ENCODE data around the gene TIE1.

The TIE1 gene

DNA sequence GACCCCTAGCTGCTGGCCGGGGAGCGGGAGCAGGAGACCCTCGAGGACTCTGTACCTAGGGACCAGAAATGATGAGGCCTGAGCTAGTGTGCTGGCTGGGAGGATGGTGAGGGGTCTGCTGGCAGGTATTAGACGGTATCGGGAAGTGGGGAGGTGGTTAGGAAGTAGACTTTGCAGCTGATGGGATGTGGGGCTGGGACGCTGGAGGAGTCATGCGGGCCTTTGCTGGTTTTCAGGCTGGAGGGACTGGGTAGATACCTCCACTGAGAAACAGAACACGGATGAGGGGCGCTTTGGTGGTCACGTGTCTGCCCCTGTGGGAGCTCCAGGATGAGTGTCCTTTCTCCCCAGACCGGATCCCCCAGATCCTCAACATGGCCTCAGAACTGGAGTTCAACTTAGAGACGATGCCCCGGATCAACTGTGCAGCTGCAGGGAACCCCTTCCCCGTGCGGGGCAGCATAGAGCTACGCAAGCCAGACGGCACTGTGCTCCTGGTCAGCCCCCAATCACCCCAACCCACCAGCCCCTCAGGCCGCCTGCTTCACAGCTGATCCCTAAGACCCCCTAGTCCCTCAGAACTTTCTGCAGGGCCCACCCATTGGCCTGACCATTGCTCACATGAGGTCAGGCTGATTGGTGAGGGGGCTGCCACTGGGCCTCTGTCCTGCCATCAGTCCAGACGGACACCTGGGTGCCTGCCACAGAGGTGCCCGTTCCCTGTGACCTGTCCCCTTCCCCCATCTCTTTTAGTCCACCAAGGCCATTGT lies 8.0 kb downstream of the TIE1 start:
- no peak overlapping the region for H3K4me3 ChIP-seq (ENCODE audit: low read depth, low read length)
- TF ChIP-seq POLR2A (IDR thresholded peaks at IDR 0.05; ENCODE audit: extremely low read depth, insufficient read length) = no peak
- TF ChIP-seq, protein P1, sequence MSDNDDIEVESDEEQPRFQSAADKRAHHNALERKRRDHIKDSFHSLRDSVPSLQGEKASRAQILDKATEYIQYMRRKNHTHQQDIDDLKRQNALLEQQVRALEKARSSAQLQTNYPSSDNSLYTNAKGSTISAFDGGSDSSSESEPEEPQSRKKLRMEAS (IDR thresholded peaks at IDR 0.05; ENCODE audit: low read depth, low read length) = no peak
- TF ChIP-seq, protein P2, sequence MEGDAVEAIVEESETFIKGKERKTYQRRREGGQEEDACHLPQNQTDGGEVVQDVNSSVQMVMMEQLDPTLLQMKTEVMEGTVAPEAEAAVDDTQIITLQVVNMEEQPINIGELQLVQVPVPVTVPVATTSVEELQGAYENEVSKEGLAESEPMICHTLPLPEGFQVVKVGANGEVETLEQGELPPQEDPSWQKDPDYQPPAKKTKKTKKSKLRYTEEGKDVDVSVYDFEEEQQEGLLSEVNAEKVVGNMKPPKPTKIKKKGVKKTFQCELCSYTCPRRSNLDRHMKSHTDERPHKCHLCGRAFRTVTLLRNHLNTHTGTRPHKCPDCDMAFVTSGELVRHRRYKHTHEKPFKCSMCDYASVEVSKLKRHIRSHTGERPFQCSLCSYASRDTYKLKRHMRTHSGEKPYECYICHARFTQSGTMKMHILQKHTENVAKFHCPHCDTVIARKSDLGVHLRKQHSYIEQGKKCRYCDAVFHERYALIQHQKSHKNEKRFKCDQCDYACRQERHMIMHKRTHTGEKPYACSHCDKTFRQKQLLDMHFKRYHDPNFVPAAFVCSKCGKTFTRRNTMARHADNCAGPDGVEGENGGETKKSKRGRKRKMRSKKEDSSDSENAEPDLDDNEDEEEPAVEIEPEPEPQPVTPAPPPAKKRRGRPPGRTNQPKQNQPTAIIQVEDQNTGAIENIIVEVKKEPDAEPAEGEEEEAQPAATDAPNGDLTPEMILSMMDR (IDR thresholded peaks at IDR 0.05; ENCODE audit: low read depth, low read length) = no peak
- no peak for TF ChIP-seq MYC (IDR thresholded peaks at IDR 0.05; ENCODE audit: low read depth, low read length)
- DNase-seq (ENCODE audit: low read depth) = no peak

DNA sequence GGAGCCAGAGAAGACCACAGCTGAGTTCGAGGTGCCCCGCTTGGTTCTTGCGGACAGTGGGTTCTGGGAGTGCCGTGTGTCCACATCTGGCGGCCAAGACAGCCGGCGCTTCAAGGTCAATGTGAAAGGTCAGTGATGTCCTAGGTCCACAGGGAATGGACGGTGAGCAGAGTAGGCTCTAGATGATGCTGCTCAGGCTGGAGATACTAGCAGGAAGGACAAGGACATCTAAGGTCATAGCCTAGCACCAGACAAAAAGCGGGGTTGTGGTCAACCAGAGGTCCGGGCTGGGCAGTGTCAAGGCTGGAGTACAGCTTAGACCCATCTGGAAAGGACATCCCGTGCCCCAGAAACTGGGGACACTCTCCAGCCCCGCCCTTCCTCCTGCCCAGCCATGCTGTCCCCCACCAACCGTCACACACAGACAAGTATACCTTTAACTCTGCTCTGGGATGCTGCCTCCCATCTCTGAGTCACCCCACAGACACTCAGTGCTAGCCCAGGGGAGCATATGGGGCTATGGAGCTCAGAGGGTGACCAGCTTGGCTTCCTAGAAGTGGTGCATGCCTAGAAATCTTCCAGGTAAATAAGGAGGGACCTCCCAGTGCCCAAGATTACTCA lies 8.7 kb downstream of the TIE1 start:
- TF ChIP-seq, protein P2 (IDR thresholded peaks at IDR 0.05; ENCODE audit: low read depth, low read length) = no peak
- no peak for TF ChIP-seq MYC (IDR thresholded peaks at IDR 0.05; ENCODE audit: low read depth, low read length)
- TF ChIP-seq, protein P1 (IDR thresholded peaks at IDR 0.05; ENCODE audit: low read depth, low read length) = no peak
- TF ChIP-seq POLR2A (IDR thresholded peaks at IDR 0.05; ENCODE audit: extremely low read depth, insufficient read length) = no peak
- no peak overlapping the region for H3K4me3 ChIP-seq (ENCODE audit: low read depth, low read length)
- no peak for DNase-seq (ENCODE audit: low read depth)

DNA sequence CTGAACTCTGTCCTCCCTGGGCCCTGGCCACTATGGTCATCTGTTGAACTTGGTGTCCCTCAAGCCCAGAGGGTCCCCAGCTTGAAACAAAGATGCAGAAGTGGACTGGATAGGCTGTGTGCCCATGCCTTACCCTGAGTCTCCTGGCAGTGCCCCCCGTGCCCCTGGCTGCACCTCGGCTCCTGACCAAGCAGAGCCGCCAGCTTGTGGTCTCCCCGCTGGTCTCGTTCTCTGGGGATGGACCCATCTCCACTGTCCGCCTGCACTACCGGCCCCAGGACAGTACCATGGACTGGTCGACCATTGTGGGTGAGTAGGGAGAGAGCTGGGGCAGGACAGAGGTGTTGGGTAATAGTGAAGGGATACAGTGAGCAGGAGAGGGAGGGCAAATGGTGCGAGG lies 10.7 kb downstream of the TIE1 start:
- TF ChIP-seq MYC (IDR thresholded peaks at IDR 0.05; ENCODE audit: low read depth, low read length) (no peak), POLR2A (IDR thresholded peaks at IDR 0.05; ENCODE audit: extremely low read depth, insufficient read length) (no peak)
- DNase-seq (ENCODE audit: low read depth) = no peak
- H3K4me3 ChIP-seq (ENCODE audit: low read depth, low read length) = no peak overlapping the region

DNA sequence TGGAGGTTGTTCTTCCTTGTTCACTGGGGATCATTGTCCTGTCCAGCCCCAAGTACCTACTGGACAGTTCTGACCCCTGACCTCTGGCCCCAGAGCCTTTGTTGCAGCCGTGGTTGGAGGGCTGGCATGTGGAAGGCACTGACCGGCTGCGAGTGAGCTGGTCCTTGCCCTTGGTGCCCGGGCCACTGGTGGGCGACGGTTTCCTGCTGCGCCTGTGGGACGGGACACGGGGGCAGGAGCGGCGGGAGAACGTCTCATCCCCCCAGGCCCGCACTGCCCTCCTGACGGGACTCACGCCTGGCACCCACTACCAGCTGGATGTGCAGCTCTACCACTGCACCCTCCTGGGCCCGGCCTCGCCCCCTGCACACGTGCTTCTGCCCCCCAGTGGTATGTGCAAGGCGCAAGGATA lies 11.4 kb downstream of the TIE1 start:
- no peak for DNase-seq (ENCODE audit: low read depth)
- TF ChIP-seq, protein P2 (IDR thresholded peaks at IDR 0.05; ENCODE audit: low read depth, low read length) = no peak
- TF ChIP-seq, protein P1 (IDR thresholded peaks at IDR 0.05; ENCODE audit: low read depth, low read length) = no peak
- TF ChIP-seq MYC (IDR thresholded peaks at IDR 0.05; ENCODE audit: low read depth, low read length) = no peak
- no peak for TF ChIP-seq POLR2A (IDR thresholded peaks at IDR 0.05; ENCODE audit: extremely low read depth, insufficient read length)
- H3K4me3 ChIP-seq (ENCODE audit: low read depth, low read length) = no peak overlapping the region

DNA sequence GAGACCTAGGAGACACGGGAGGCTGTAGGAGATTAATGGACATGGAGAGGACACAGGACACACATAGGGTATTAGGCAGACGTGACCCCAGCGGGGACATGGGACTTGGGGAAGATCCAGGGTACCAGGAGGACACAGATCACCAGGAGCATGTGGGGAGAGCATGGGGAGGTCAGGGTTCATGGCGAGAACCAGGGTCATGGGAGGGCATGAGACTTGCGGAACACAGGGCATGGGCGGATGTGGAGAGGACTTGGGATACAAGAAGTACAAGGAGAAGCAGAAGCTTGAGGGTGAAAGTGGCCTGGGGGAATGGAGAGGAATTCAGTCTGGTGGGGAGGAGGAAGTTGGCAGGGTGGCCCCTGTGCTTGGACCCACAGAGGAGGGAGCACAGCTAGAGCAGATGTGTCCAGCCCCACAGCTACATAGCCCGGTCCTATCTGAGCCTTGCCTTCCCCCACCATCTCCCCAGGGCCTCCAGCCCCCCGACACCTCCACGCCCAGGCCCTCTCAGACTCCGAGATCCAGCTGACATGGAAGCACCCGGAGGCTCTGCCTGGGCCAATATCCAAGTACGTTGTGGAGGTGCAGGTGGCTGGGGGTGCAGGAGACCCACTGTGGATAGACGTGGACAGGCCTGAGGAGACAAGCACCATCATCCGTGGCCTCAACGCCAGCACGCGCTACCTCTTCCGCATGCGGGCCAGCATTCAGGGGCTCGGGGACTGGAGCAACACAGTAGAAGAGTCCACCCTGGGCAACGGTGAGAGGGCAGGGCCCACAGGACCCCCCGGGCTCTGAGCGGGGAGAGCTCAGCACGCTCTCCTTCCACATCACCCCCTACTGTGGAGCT lies 12.1 kb downstream of the TIE1 start:
- no peak overlapping the region for H3K4me3 ChIP-seq (ENCODE audit: low read depth, low read length)
- no peak for DNase-seq (ENCODE audit: low read depth)
- TF ChIP-seq, protein P1 (IDR thresholded peaks at IDR 0.05; ENCODE audit: low read depth, low read length) = no peak
- TF ChIP-seq, protein P2 (IDR thresholded peaks at IDR 0.05; ENCODE audit: low read depth, low read length) = no peak
- TF ChIP-seq MYC (IDR thresholded peaks at IDR 0.05; ENCODE audit: low read depth, low read length) = no peak
- no peak for TF ChIP-seq POLR2A (IDR thresholded peaks at IDR 0.05; ENCODE audit: extremely low read depth, insufficient read length)

All from NB4 (cell line).